ENCODE results near the gene FSTL5.
"Not testable (repeated sequence)": the region's sequence is repeated elsewhere in the genome, so short reads cannot be mapped to it uniquely, and the experiment has no call there.

FSTL5 gene

DNA sequence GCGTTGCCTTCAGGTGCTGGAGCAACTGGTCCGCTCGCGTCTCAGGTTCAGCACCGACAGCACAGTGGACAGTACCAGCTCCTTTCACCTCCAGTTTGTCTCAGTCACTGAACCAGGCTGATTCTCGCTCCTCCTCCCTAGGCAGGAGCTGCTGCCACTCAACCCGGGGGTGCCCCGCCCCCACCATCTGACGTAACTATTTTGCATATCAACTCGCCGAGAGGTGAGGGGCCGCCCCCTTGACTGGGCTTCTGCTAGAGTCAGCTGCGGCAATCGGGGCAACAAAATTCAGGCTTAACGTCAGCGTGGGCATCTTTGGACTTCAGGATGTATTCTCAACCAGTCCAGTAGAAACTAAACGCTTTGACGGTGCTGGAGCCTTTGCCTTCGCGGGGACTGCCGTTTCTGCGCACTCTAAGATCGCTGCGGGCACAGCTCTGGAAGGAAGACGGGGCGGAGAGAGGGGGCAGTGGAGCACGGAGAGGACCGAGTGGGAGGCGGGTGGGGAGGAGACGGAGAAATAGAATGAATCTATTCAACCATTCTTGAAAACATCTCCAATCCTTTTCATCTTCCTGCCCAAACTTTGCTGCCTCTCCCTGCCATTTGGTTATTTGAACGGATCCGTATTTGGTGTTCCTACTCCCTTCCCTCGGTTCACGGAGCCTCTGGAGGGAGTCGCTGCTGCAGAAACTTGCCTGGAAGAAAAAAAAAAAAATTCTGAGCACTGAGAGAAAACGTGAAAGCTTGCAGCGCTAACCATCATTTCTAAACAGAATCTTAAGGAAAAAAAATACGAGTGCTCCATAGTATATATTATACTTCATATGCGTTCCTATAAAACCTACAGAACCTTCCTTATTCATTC lies at the start of gene FSTL5:
Gene FSTL5, minus strand, starts transcription at position 109 of the 868 bp plus-strand sequence. CDS start 52,604 bp downstream, outside the sequence.
- DNase-seq (ENCODE audit: low read depth): no peak

DNA sequence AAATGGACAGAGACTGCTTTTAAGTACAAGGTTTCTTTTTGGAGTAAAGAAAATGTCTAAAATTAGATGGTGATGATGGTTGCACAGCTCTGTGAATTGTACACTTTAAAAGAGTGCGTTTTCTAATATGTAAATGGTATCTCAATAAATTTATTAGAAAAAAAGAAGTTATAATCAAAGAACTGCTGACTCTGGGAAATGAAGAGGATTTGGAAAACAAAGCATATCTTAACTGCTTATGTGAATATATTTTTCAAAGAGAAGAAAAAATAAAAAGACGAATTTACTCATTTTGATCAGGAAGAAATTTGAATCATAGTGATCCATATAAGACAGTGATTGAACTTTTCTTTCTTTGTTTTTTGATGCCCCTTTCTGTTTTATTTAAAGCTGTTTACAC lies 45.9 kb upstream of the FSTL5 start:
- DNase-seq (ENCODE audit: low read depth): no peak

DNA sequence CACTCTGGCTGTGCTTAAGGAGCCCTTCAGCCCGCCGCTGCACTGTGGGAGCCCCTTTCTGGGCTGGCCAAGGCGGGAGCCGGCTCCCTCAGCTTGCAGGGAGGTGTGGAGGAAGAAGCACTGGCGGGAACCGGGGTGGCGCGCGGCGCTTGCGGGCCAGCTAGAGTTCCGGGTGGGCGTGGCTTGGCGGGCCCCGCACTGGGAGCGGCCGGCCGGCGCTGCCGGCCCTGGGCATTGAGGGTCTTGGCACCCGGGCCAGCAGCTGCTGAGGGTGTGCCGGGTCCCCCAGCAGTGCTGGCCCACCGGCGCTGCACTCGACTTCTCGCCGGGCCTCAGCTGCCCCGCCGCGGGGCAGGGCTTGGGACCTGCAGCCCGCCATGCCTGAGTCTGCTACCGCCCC lies 39.7 kb upstream of the FSTL5 start:
- DNase-seq (ENCODE audit: low read depth): not testable (repeated sequence)

DNA sequence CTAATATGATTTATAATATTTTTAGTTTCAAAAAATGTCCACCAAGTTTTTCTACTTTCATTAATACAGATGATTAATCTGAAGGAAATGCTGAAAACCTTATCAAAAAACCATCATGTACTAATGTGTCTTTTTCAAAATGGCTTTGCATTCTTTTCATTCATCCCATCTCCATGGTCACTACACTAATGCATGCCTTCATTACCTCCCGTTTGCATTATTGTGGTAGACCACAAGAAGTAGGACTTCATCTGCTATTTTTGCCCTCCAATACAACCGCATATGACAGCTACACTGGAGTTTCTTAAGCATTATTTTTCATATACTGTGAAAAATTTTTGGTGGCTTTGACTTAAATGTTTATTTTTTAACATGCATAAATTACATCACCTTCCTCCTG lies 37.9 kb upstream of the FSTL5 start:
- DNase-seq (ENCODE audit: low read depth): no peak

GRCh38 chr4:162170509-162170908 lies 6.7 kb upstream of the FSTL5 start:
- no peak for DNase-seq (ENCODE audit: low read depth)

- no peak for DNase-seq (ENCODE audit: low read depth)
Measured at GRCh38 chr4:162164906-162165510, 1.2 kb upstream of the FSTL5 start.

- no peak for DNase-seq (ENCODE audit: low read depth)
Measured at GRCh38 chr4:162162672-162163071, 1.1 kb downstream of the FSTL5 start.

GRCh38 chr4:162157241-162157640 lies 6.6 kb downstream of the FSTL5 start:
- DNase-seq (ENCODE audit: low read depth): no peak

DNA sequence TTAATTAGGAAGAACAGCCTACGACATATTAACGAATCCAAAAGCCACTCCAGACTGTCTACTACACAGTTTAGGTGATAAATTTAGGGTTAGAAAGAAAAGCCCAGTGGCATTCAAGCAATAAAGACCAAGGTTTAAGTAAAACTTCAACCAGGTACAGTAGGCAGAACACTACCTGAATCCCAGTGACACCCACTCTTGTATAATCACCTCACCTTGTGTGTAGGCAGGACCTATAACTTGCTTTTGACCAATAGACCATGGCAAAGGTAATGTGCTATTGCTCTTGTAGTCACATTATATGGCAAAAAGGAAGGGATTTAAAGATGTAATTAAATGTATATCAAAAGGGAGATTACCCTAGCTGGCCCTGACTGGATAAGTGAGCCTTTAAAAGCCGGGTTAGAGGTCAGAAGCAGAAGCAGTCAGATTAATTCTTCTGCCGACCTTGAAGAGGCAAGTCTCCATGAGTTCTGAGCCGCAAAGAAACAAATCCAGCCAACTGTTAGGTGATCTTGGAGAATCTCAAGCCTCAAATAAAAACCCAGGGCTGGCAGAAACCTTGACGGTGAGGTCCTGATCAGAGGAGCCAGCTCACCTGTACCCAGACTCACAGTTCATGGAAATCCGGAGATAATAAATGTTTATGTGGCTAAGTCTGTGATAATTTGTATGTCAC lies 8.8 kb downstream of the FSTL5 start:
- no peak for DNase-seq (ENCODE audit: low read depth)

- DNase-seq (ENCODE audit: low read depth): no peak
Measured at GRCh38 chr4:162151850-162152249, 11.9 kb downstream of the FSTL5 start.

DNA sequence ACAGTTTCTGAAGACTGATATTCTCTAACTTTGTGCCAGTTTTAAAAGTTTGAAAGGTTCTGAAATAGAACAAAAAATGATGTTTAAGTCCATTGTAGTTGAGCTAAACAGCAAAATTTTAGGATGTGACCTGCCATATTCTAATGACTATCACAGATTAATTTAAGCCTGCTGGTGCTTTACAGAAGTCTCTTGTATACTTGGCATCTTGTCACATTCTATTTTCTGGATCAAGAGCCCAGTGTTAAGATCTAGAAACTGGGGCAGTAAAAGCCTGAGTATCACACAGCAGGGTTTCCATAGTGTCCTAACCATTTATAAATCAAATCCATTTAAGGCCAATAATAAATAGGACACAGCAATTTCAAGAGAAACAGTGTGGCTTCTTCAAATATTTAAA lies 12.4 kb downstream of the FSTL5 start:
- no peak for DNase-seq (ENCODE audit: low read depth)

DNA sequence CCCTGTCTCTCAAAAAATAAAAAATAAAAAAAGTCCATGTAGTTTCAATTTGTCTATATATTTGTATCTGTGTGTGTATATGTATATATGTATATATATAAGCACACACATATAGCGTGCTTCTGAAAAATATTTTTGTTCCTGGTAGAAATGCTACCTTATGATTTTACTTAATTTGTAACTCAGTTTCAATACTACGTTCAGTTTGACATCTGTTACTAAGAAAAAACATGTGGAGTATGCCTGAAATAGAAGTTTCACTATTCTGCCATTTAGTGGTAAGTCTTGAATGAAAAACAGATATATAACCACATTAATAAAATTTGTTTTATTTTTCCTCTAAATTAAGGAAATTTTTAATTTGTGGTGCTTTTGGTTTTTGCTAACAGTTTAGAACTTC lies 14.2 kb downstream of the FSTL5 start:
- no peak for DNase-seq (ENCODE audit: low read depth)

DNA sequence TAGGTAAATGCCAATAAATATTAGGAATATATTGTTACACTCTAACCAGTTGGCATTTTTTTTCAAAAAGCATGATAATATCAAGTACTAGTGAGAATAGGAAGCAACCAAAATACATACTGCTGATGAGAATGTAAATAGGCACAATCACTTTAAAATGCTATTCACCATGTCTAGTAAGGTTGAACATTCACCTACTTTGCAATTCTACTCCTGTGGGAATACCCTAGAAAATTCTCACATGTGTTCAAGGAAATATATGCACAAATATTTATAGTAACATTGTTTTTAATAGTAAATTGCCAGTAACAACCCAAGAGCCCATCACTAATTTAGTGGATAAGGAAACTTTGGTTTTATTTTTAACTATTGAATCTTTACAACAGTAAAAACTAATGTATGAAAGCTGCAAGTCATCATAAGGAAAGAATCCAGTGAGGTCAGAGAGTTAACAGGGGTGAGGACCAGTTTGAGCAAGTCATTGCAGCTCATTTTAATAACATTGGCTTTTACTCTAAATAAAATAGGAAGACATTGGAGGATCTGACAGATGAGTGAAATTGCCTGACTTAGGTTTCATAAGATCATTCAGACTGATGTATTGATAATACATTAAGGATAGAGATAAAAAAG lies 23.6 kb downstream of the FSTL5 start:
- no peak for DNase-seq (ENCODE audit: low read depth)

DNA sequence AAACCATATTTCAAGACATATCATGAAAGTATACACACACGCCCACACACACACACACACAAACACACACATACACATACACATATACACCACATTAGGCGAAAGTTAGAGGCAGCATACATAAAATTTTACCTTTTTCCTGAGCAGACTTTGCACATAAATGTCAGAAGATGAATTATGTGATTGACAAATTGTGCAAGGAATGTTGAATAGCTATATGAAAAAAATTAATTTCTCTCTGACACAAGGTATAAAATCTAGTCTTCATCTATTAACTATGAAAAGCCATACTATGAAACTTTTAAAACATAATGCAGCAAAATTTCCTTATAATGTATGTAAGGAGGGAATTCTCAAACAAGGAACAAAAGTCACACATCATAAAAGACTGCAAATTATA lies 24.4 kb downstream of the FSTL5 start:
- no peak for DNase-seq (ENCODE audit: low read depth)

DNA sequence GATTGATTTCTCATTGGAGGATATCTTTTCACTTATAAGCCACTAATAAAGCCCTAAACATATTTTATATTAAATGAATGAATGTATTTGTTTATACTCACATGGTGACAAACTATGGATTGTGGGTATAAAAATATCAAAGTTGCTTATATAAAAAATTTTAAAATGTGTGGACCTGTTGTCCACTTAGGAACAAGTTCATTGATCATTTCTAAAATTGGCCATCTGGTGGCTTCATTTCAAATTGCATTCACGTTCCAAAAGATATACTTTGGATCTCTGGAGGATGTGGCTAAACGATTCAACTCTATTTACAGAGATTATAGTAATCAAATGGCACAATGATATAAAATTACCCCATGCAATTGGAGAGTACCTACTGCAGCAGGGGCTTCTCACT lies 32.5 kb downstream of the FSTL5 start:
- no peak for DNase-seq (ENCODE audit: low read depth)

- no peak for DNase-seq (ENCODE audit: low read depth)
Measured at GRCh38 chr4:162126729-162127128, 37.1 kb downstream of the FSTL5 start.

DNA sequence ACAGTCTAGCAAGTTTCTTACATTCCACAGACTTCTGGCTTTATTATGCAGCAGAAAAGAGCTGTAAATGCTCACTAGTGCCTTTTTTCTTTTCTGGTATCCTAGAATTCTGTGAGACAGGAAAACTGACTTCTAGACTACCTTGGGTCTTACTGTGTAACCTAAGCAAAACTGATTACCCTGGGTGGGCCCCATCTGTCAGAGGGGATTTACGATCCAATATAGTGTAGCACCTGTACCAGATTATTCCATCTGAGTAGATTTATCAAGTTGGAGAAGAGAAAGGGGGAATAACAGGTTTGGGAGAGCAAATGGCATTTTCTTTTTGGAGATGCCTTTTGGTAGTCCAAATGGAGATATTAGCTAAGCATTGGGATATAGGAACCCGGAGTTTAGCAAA lies 46.7 kb downstream of the FSTL5 start:
- DNase-seq (ENCODE audit: low read depth): no peak

DNA sequence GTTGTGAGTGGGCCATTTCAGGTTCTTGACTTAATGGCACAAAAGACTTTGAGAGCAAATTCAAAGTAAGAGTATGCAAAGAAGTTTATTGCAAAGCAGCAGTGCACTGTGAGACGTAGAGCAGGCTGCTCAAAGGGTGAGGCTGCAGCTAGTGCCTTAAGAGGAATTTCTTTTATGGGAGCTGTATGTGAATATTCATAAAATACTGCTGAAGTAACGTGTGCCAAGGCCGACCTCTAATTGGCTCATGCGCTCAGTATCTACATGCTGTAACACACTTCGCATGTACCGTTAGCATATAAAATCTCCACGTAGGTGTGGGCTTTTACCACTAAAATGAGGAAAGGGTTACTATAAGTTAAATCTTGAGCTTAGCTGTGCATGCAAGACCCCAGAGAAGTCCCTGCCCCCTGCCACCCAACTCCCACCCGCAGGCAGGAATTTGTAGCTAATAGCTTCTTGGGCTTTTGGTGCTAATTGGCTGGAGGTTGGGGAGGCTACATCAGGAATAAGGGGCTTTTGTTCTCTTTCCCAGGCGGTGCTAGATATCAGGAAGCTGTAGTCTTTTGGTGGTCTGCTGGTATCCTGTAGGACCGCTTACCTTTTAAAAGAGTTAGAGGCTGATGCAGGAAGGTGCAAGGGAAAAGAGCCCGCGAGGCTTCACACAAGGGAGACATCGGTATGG lies 47.6 kb downstream of the FSTL5 start:
- no peak for DNase-seq (ENCODE audit: low read depth)

GRCh38 chr4:162115333-162115732 lies 48.5 kb downstream of the FSTL5 start:
- DNase-seq (ENCODE audit: low read depth): no peak

DNA sequence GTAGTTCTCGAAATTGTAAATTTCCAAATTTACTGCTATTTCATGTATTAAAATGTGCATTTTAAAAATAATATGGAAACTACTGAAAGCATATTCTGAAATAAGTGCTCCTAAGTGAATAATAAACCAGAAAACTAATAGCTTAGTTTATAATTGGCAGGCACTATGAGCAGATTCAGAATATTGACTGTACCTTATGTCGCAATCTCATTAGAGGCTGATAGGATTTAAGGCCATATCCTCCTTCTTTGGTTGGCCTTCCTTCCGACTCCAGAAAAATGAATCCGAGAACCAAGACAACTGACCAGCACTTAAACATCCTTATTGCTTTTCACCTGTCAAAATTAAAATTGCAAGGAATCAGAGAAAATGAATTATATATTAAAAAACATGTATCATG lies 52.7 kb downstream of the FSTL5 start:
- DNase-seq (ENCODE audit: low read depth): no peak

GRCh38 chr4:162104459-162105124 lies 59.2 kb downstream of the FSTL5 start:
- no peak for DNase-seq (ENCODE audit: low read depth)
